Right lobe of liver (tissue), 6 donors: Measurements from ENCODE around the gene PHF10. TPM values are rescaled to one million over a fixed set of nuclear protein-coding genes. Genes with fewer than 3 reads are reported as not detected.
A peak's percentile ranks its signal among the peaks of the same experiment; 100 is the strongest.

Experiments
- ATAC-seq, 4 donors: fragments of 200-7000 bp; cut with Tn5 transposase; one replicate each; pipeline ENCODE4 v1.9.1; 2020; ENCODE audit warnings: mild to moderate bottlenecking in 4 of 4, moderate library complexity in 4 of 4
- DNase-seq, 3 donors: peaks; one replicate each; pipeline ENCODE4 v3.0.0-alpha.2; 2020
- H3K27ac ChIP-seq, 3 donors: fragments of 200-600 bp; one replicate each; pipeline ENCODE4 v1.8.0; 2022
- H3K27me3 ChIP-seq, 2 donors: fragments of 200-600 bp; one replicate each; pipeline ENCODE4 v1.8.0; 2022
- H3K36me3 ChIP-seq, 4 donors: fragments of 200-600 bp; sonication (generic) in 1 of 4; one replicate each; pipeline versions ENCODE4 v1.5.1 to v1.8.0; 2017 to 2022; ENCODE audit warnings: control low read depth in 1 of 4
- H3K4me1 ChIP-seq, 4 donors: fragments of 200-600 bp; sonication (generic) in 1 of 4; one replicate each; pipeline versions ENCODE4 v1.5.1 to v1.8.0; 2017 to 2022; ENCODE audit warnings: control low read depth in 1 of 4
- H3K4me3 ChIP-seq, 3 donors: fragments of 200-600 bp; one replicate each; pipeline ENCODE4 v1.8.0; 2022
- H3K9me3 ChIP-seq, 4 donors: fragments of 200-600 bp; sonication (generic) in 1 of 4; one replicate each; pipeline versions ENCODE4 v1.5.1 to v1.8.0; 2017 to 2022; ENCODE audit warnings: control low read depth in 1 of 4
- POLR2A ChIP-seq: fragments of 450-650 bp; IDR thresholded peaks from one replicate; pipeline ENCODE4 v1.6.1; 2017; ENCODE audit warnings: antibody characterized with exemption, mild to moderate bottlenecking
- WGBS: methylation state at CpG from one replicate; pipeline ENCODE4 v1.1.6; 2018; ENCODE audit warnings: low coverage, low lambda C conversion rate; ENCODE audit not compliant: insufficient coverage; ENCODE audit errors: missing lambda C conversion rate; 5-methylcytosine and 5-hydroxymethylcytosine counted together
- intact Hi-C, 2 donors: fragments of 100-400 bp; cut with DNase I; formaldehyde crosslinking; loops; one replicate each; pipeline versions ENCODE4 v1.11.2 to v1.14.1; 2022
- total RNA-seq, 6 experiments: library from RNA; depleted of rRNA in 2 of 6; stranded (reverse); fragments of >200 nt in 2 of 6; fragmentation: NEBNext Ultra II Directional in 3 of 6; extraction: Animal tissue kit (Norgen Biotek cat#: 25700) in 3 of 6; gene quantifications; one replicate each; pipeline versions ENCODE4 v1.1.0 to v1.2.4, GENCODE V29; 2016 to 2023
- TF ChIP-seq, protein P1 (sequence below), 4 donors: fragments of 200-600 bp in 3 of 4; fragments of 450-650 bp in 1 of 4; IDR thresholded peaks; one replicate each; pipeline versions ENCODE4 v1.5.1 to v1.8.0; 2016 to 2022; ENCODE audit warnings: antibody characterized with exemption in 4 of 4, mild to moderate bottlenecking in 2 of 4
- donor health status: DM: no; HTN: yes; CAD: no.
- donor health status: DM: no; HTN: no; CAD: no.
- donor health status: DM: no; HTN: no; CAD: no.
- donor health status: DM: no; HTN: yes; CAD: no.
- donor health status: DM: no; HTN: yes; CAD: no.

Gene PHF10
- total RNA-seq, 6 experiments from 2014 or later = 19.9 to 31.4 (median 25.0) TPM

DNA sequence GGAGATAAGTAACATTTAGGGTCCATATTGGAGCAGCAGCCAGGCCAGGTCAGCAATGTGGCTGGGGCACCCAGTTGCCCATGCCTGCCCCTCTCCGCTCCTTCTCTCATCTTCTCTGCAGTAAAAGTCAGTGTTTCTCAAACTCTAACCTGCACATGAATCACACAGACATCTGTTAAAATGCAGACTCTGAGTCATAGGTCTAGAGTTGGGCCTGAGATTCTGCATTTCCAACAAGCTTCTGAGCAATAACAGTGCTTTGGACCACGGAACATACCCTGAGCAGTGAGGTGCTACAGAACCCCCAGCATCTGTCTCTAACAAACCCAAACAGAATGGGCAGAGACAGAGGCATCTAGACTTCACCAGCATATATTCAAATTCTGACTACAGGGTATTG lies 10.1 kb downstream of the PHF10 start:
- intact Hi-C loops = no loop called here
- DNase-seq = no peak
- peak in 2 of 4 donors; percentile 11 to 25 for ATAC-seq

DNA sequence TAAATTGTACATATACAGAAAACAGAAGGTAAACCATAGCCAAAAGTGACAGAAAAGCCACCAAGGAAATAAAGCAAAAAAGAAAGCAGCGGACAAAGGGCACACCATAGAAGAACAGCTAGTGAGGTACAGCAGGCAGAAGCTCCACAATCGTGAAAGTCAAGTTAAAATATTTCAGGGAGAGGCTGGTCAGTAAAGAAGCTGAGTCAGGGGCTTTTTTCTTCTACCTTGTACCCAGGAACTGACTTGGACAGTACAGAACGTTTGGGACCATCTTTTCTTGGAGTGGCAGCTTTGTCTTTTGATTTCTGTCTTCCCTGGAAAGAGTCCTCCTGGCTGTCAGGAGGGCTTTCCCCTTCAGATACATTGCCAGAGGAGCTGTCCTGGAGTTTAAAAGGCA lies 14.3 kb downstream of the PHF10 start:
- H3K4me1 ChIP-seq = peaks cover 0 to 6% (median 2%) of the 10 kb centered on the region in 4 donors
- DNase-seq (no peak), ATAC-seq (no peak)
- H3K4me3 ChIP-seq = no peak overlapping the region
- H3K27ac ChIP-seq = no peak overlapping the region
- 57% methylated on average over 3 of the region's 3 CpGs for WGBS
- intact Hi-C loops = no loop called here
- no peaks in the 10 kb centered on the region for H3K27me3 ChIP-seq
- TF ChIP-seq, protein P1, sequence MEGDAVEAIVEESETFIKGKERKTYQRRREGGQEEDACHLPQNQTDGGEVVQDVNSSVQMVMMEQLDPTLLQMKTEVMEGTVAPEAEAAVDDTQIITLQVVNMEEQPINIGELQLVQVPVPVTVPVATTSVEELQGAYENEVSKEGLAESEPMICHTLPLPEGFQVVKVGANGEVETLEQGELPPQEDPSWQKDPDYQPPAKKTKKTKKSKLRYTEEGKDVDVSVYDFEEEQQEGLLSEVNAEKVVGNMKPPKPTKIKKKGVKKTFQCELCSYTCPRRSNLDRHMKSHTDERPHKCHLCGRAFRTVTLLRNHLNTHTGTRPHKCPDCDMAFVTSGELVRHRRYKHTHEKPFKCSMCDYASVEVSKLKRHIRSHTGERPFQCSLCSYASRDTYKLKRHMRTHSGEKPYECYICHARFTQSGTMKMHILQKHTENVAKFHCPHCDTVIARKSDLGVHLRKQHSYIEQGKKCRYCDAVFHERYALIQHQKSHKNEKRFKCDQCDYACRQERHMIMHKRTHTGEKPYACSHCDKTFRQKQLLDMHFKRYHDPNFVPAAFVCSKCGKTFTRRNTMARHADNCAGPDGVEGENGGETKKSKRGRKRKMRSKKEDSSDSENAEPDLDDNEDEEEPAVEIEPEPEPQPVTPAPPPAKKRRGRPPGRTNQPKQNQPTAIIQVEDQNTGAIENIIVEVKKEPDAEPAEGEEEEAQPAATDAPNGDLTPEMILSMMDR (IDR thresholded peaks at IDR 0.05) = no peak
- no peaks in the 10 kb centered on the region for H3K9me3 ChIP-seq
- H3K36me3 ChIP-seq = peaks cover 0 to 39% (median 12%) of the 10 kb centered on the region in 4 donors

More for the DNA sequence above, 10.1 kb downstream of the PHF10 start:
- H3K27me3 ChIP-seq = no peaks in the 10 kb centered on the region
- H3K4me3 ChIP-seq = no peak overlapping the region
- no peaks in the 10 kb centered on the region for H3K9me3 ChIP-seq
- peaks cover 0 to 7% (median 2%) of the 10 kb centered on the region in 4 donors for H3K4me1 ChIP-seq
- 100% methylated on average over 1 of the region's 2 CpGs for WGBS
- H3K27ac ChIP-seq = no peak overlapping the region
- H3K36me3 ChIP-seq = peaks cover 5 to 58% (median 16%) of the 10 kb centered on the region in 4 donors
- TF ChIP-seq, protein P1 (IDR thresholded peaks at IDR 0.05) = no peak

DNA sequence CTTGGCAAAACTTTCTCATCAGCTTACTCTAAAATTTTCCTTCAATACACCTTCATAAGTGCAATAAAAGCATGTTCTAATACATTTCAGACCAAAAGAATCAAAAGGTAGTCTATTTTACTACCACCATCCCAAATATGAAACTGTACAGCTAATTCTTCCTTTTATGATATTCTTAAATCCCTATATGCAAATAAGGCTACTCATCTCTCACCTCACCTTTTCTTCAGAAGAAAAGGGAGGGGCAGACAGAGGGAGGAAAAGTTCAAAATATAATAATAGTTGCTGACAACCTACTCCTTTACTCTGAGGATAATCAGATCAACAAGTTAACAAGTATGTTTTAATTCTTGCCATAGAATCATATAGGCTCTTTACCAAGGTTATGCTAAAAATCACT lies 15.0 kb downstream of the PHF10 start:
- ATAC-seq (no peak), DNase-seq (no peak)
- H3K4me1 ChIP-seq = peaks cover 0 to 4% (median under 1%) of the 10 kb centered on the region in 4 donors
- H3K27ac ChIP-seq = no peak overlapping the region
- peaks cover 0 to 34% (median 12%) of the 10 kb centered on the region in 4 donors for H3K36me3 ChIP-seq
- H3K4me3 ChIP-seq = no peak overlapping the region
- intact Hi-C loops = no loop called here
- no peaks in the 10 kb centered on the region for H3K9me3 ChIP-seq
- TF ChIP-seq, protein P1 (IDR thresholded peaks at IDR 0.05) = no peak
- TF ChIP-seq POLR2A = no peak
- H3K27me3 ChIP-seq = no peaks in the 10 kb centered on the region

DNA sequence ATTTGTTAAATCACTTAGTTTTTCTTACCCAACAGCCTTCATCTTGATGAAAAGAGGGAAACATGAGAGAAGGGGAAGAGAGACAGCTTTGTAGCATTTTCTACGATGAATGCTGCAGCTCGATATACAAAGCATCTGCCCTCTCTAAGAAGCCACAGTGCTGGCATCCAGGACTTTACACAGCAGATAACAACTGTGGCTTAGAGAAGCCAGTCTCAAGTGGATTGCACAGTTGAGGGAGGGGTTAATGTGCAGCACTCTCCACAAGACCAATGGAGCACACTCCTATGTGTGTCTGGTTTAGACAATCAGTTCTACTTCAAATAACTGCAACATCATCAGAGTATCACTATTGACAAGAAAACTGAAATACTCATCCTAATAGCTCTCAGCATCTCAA lies 16.5 kb downstream of the PHF10 start:
- TF ChIP-seq, protein P1 (IDR thresholded peaks at IDR 0.05) = no peak
- TF ChIP-seq POLR2A = no peak
- peaks cover 0 to 26% (median 12%) of the 10 kb centered on the region in 4 donors for H3K36me3 ChIP-seq
- intact Hi-C loops = no loop called here
- 82% methylated on average over 2 of the region's 2 CpGs for WGBS
- no peak for DNase-seq
- H3K4me3 ChIP-seq = no peak overlapping the region
- no peak overlapping the region for H3K27ac ChIP-seq
- ATAC-seq = no peak
- H3K9me3 ChIP-seq = no peaks in the 10 kb centered on the region
- peaks cover 0 to 17% (median 8%) of the 10 kb centered on the region in 4 donors for H3K4me1 ChIP-seq
- no peaks in the 10 kb centered on the region for H3K27me3 ChIP-seq

DNA sequence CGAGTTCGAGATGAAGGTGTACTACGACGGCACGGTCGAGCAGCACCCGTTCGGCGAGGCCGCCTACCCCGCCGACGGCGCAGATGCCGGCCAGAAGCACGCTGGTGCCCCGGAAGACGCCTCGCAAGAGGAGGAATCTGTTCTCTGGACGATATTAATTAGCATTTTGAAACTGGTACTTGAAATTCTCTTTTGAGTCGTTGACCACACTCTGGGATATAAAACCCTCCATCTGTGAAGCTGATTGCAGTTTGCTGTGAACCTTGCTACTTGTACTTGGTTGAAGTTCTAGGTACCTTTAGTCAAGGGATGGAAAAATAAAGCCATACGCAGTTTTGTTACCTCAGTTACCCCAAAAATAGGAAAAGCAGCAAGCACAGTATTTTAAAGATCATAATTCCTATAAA lies 21.5 kb downstream of the PHF10 start:
- H3K4me3 ChIP-seq = peak overlapping the region; percentile 70 to 95 (median 89)
- ATAC-seq (no peak), DNase-seq (no peak)
- H3K27ac ChIP-seq = peak overlapping the region; percentile 68 to 90 (median 79)
- WGBS = 2% methylated on average over 11 of the region's 22 CpGs
- intact Hi-C loops = no loop called here
- H3K4me1 ChIP-seq = peaks cover 0 to 24% (median 12%) of the 10 kb centered on the region in 4 donors
- no peaks in the 10 kb centered on the region for H3K9me3 ChIP-seq
- TF ChIP-seq, protein P1 (IDR thresholded peaks at IDR 0.05) = no peak
- TF ChIP-seq POLR2A = no peak
- H3K36me3 ChIP-seq = no peaks in the 10 kb centered on the region
- no peaks in the 10 kb centered on the region for H3K27me3 ChIP-seq
